ENCODE results near the gene NDUFS7.

The NDUFS7 gene

DNA sequence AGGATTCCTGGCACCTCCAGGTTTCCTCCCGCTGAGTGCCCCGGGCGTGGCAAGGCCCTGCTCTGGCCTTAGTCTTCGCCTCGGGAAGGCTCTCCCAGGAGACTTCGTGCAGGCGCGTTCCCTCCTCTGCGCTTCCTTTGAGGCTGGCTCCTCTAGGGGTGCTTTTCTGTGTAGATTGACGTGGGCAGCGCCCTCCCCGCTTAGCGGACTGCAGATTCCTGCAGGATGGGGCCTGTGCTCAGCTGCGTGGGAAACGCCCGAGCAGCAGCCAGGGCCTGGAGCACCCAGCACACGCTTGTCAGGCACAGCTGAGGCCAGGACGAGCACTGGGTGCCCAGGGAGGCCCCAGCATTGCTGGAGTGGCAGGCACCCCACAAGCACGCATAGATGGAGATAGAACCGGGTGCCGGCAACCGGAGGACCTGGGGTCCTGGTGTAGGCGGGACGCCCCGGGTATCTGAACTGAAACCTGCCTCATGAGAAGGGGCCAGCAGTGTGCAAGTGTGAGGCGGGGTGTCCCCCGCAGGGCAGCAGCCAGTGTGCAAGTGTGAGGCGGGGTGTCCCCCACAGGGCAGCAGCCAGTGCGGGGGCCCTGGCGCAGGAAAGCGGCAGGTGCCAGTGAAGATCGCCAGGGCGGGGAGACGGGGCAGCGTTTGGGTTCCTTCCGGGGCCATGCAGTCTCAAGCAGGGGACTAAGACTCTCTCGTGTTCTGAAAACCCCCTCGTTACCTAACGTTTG, 3.4 kb downstream of the NDUFS7 start:
- DNase-seq = no peak

DNA sequence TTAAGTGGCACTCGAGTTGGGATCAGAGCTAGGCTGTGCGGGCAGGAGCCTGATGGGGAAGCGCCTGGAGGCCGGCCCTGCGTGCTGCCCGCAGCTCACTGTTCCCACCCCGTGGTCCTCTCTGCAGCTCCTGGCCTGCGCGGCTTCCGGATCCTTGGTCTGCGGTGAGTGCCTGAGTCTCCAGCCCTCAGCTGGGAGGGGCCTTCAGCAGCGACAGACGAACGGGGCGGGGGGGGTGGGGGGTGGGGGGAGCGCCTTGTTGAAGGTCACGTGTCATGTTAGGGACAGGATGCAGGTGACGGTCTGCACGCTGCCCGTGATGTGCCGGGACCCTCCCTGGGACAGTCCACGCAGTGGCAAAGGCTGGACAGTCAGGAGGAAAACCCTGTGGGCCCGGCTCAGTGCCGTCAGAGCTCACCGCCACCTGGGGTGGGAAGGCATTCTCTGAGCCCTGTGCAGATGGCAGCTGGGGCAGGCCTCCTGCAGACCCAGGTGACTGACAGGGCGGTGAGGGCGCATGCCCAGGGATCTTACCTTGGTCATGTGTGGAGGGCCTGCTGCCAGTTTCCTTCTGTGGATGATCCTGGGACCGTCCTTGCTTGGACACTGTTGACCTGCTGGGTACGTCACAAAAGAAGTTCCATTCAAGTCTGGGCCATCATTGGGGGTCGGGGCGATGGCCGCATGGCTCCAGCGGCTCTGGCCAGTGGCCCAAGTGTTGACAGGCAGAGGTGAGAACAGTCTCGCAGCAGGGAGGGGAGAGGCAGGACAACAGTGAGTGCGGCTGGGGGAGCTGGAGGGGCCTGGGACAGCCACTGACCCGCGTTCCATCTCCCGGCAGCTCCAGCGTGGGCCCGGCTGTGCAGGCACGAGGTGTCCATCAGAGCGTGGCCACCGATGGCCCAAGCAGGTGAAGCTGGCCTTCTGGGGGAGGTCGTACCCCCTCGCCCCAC, 4.3 kb downstream of the NDUFS7 start:
- DNase-seq = no peak

DNA sequence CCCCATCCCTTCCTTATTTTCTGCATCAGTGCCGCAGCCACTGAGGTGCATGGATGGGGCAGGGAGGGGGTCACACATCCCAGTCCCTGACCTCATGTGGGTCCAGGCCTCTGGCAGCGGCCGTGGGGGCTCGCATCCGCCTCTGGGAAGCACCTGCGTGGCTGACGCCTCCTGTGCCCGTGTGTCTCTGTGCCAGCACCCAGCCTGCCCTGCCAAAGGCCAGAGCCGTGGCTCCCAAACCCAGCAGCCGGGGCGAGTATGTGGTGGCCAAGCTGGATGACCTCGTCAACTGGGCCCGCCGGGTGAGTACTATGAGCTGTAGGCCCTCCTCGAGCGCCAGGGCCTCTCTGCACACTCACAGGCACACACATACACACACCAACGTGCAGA, 4.9 kb downstream of the NDUFS7 start:
- DNase-seq = no peak

DNA sequence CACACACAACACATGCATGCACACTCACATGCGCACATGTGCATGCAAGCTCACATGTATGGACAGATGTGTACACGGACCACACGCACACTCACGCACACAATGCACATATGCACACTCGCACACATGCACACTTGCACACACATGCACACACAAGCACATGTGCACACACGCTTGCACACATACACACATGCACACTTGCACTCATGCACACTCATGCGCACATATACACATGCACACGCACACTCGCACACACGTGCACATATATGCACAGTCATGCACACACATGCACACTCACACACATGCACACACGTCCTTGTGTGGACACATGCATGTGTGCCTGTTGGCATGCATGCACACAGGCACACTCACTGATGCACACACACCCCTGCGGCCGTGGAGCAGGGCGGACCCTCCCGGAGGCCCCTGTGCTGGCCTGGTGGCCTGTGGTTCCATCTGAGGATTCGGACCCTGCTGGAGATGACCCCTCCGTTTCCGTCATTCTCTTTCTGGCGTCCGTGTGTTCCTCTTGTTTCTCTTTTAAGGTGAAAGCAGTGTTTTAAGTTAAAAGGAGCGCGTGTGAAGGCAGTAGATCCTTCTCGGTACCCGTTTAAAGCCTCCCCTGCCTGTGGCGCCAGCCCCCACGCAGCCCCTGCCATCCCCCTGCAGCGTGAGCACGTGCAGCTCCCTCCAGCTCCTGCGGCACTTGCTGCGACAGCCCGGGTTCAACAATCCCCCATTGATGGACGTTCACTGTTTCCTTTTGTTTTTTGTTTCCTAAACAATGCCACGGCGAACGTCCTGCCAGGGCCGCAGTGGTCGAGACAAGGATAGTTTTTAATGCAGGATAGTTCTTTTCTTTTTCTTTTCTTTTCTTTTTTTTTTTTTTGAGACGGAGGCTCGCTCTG, 5.6 kb downstream of the NDUFS7 start:
- no peak for DNase-seq

DNA sequence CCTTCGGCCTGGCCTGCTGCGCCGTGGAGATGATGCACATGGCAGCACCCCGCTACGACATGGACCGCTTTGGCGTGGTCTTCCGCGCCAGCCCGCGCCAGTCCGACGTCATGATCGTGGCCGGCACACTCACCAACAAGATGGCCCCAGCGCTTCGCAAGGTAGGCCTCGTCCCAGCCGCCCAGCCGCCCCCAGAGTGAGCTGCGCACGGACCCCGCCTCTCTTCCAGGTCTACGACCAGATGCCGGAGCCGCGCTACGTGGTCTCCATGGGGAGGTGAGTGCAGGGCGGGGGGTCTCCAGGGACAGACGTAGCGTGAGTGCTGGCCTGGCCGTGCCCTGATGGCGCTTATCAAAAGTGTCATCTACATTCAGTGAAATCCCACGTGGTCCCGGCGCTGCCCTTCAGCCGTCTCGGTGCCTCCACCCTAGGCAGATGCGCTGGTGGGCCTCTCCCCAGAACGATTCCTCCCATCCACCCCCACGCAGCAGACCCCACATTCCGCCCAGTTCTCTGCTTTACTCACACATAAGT, 7.2 kb downstream of the NDUFS7 start:
- no peak for DNase-seq

DNA sequence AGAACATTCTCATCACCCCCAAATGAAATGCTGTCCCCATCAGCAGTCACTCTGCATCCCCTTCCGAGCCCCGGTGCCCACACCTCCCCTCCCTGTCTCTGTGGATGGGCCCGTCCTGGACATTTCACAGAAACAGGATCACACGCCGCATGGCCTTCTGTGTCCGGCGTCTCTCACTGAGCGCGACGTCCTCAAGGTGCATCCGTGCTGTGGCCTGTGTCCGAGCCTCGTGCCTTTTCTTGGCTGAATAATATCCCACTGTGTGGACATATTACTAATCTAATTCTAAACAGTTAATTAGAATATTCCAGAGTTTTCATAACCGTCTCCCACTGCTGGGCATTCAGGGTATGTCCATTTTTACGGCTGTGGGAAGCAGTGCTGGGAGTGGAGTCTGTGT, 8.7 kb downstream of the NDUFS7 start:
- no peak for DNase-seq

DNA sequence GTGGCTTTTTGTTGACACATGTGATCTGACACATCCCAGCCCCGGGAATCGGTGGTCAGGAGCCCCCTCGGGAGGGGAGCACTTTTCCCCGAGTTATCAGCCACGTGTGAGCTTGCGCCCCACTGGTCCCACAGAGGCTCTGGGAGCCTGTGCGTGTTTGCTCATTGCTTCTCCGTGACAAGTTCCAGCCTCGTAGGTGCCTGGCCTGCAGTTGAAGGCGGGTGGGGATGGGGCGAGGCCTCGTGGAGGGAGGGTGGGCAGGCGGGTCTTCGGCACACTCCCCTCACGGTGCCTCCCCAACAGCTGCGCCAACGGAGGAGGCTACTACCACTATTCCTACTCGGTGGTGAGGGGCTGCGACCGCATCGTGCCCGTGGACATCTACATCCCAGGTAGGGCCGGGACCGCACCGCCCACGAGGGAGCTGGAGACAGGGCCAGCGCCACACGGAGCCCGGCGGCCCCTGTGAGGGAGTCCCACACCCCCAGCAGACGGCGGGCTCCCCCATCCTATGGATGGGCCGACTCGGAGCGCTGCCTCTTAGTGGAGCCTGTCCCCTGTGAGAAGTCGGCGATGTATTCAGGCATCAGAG, 9.3 kb downstream of the NDUFS7 start:
- no peak for DNase-seq

DNA sequence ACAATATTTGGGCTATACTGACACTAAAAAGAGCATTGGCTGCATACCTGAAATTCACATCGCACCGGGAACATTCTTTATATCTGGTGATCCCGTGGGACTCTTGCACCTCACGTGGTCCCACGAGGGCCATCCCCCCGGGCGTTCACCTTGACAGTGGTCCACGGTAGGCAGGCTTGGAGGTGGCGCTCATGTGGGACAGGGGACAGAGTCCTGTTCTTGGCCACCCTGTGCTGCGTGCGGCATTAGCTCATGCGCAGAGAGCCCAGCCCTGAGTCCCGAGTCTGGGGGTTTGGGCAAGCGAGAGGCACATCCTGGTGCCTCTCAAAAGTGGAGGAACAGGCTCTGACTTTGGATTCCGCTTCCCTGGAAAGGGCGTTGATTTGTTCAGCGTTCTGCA, 10.1 kb downstream of the NDUFS7 start:
- no peak for DNase-seq

DNA sequence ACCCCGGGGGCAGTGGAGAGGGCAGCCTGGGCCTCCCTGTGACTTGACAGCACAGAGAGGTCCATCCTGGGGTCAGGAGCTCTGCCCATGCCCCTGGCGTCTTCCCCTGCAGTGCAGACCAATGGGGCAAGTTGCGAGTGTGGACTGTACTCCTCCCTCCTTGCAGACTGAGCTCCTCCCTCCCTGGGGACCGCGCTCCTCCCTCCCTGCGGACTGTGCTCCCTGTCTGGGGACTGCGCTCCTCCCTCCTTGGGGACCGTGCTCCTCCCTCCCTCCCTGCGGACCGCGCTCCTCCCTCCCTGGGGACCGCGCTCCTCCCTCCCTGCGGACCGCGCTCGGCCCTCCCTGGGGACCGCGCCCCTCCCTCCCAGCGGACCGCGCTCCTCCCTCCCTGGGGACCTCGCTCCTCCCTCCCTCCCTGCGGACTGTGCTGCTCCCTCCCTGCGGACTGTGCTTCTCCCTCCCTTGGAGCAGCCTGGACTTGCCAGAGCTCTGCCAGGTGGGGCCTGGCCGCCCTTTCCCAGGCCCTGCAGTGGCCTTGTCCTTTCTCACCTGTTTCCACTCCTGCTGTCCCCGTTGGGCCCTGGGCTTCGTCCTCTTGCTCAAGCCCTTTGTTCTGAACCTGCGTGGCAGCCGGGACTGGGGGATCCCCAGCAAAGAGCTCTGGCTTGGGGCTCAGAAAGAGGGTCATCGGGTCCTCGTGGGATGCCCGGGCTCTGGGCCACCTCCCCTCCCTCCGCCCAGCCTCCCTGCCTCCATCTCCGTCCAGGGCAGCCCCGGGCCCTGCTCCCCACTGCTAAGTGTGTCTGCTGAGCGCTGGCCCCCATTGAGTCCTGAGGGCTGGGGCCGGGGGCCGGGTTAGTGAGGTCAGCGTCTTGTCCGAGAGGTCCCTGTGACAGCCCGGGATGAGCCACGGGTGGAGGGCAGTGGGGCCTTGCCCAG, 10.8 kb downstream of the NDUFS7 start:
- DNase-seq = no peak

DNA sequence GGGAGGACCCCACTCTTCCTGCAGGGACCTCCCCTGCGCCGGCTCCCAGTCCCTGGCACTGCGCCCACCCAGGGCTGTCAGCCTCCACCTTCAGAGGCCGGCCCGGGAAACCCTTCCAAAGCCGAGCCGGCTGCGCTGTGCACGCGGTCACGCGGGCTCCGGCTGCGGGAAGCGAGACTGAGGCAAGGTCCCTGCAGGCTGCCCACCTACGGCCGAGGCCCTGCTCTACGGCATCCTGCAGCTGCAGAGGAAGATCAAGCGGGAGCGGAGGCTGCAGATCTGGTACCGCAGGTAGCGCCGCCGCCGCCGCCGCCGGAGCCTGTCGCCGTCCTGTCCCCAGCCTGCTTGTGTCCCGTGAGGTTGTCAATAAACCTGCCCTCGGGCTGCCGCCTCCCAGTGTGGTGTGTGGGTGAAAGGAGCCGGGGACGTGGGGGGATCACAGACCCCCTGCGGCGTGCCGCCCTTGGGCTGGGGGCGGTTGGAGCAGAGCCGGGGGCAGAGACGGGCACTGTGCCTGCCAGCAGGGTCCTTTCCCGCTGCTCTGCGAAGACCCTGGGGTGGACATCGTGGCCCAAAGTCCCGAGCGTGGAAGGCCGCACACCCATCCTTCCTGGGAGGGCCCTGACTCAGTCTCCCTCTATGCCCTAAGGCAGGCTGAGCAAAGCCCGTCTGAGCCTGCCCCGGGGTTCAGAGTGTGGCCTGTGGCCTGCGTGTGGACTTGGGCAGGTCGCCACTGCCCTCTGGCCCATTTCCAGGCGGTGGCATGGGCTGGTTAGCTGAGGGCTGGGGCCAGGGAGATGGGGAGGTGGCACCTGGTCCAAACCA, 11.7 kb downstream of the NDUFS7 start:
- DNase-seq = no peak

DNA sequence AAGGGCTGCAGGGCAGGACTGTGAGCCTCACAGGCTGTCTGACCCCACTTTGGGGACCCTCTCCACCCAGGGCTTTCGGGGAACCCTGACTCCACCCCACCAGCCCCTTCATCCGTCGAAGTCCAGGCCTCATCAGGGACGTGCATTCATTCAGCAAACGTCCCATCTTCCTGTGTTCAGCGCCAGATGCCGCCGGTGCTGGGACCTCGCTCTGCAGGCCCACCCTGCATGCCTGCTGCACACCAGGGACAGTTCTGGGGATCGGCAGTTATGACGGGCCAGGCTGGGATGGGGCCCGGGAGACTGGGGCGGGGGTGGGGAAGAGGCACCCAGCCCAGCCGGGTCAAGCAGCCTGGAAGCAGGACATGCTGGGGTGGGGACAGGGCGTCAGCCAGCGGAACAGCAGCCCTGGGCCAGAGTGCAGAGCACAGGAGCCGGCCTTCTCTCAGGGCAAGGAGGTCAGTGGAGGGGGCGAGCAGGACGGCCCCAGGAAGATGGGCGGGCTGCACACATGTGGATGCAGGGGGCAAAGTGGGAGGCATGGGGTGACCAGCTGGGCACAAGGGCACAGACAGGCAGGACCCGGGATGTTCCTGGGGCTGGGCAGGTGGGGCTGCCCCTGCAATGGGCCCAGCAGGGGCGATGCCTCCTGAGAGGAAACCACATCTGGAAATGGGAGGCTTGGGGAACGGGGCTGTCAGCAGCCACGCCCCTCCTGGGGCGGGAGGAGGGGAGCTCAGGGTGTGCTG, 12.5 kb downstream of the NDUFS7 start:
- DNase-seq = no peak

DNA sequence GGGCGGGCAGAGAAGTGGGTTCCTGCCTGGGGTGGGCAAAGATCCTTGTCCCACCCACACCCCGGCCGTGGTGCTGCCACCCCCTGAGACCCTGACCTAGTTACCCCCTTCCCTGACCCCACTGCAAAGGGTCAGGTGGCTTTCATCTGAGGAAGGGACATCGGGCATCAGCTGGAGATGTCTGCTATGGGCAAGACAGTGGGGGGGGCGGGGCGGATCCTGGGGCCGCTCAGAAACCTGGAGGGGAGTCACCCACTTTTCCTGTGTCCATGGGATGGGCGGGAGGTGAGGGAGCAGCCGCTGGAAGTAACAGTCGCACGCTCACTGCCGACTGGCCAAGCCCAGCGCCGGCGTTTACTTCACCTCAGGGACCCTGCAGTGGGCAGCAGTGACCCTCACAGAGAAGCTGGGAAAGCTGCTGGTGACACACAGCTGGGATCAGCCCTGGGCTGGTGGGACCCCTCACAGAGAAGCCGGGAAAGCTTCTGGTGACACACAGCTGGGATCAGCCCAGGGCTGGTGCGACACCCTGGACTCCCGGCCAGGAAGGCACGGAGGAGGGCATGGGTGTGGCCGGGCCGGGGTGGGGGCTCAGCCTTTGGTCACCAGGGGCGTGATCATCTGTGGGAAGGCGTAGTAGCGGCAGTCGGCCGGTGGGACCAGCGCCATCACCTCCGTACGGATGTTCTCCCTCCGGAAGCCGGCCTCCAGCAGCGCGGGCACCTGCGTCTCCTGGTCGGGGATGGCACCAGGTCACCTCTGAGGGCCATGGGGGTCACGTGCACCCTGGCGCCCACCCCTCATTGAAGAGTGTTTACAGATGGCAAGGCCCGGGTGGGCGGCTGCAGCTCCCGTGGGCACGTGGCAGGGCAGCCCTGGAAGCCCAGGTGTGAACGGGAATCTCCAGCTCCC, 13.3 kb downstream of the NDUFS7 start:
- no peak for DNase-seq

DNA sequence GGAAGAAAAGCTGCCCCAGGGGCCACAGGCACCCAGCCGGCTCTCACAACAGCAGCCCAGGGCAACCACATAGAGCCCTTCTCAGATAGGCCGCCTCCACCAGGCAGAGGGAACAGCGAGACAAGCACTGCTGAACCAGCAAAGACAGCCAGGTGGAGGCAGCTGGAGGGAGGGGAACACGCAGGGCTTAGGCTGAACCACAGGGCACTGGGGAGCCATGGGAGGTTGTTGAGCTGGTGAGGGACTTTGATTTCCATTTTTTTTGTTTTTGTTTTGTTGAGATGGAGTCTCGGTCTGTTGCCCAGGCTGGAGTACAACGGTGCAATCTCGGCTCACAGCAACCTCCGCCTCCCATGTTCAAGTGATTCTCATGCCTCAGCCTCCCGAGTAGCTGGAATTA, 14.1 kb downstream of the NDUFS7 start:
- DNase-seq = no peak

DNA sequence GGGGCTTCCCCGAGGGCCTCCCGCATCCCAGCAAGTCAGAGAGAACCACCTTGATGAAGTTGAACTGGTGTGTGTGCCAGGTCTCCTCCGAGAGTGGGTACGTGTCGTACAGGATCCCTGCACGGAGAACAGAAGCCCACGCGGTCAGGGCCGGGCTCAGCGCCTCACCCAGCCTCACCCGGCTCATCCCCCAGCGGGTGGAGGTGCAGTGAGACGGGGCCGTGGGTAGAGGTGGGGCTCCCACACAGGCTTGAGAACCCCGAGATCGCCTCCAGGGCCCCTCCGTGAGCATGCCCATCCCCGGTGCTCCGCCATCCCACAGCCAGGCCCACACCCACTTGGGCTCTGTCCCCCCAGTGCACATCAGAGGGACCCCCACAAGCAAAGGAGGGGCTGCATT, 15.4 kb downstream of the NDUFS7 start:
- no peak for DNase-seq

DNA sequence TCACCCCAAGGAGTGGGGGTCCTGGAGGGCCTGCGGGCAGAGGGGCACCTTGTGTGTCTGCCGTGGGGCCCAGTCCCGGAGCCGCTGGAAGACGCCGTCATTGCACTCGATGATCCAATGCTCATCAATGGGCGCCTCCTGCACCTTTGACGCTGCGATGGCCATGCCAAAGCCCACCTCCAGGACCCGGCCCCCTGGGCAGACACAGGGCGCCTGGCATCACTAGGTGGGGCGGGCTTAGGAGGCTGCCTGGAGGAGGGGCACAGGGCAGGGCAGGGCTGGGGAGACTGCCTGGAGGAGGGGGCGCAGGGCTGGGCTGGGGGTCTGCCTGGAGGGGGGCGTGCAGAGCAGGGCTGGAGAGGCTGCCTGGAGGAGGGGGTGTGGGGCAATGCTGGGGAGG, 16.0 kb downstream of the NDUFS7 start:
- DNase-seq = no peak

DNA sequence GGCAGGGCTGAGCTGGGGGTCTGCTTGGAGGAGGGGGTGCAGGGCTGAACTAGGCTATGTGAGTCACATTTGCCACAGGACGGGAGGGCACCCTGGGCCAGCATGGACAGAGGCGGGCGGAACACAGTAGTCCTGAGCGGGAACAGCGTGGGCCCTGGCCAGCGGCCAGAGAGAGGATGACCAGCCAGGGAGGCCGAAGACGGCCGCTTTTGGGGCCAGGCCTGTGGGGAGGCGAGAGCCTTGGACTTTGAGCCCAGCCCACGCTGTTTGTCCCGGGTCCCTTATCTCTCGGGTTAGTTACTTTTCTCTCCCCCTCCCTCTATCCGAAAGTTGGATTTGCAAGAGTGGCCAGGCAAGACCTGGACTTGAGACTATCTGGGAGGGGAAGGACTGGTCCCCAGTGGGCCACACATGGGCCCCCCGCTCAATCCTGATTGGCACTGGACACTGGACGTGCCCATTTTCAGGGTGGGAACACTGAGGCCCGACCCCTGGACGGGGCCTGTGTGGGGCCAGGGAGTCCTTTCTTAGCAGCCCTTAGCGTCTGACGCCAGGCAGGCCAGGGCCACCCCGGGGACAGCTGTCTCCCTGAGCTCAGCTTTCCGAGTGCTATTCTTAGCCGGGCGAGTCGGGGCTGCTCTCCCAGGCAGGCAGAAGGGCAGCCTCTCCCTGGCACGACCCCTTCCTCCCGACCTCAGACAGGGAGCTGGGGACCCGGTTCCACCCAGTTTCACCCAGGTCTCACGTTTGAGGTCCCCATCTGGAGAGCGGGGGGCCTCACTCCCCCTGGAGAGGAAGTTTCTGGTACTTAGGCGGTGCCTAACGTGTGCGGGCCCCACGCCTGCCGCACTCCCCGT, 16.8 kb downstream of the NDUFS7 start:
- no peak for DNase-seq

DNA sequence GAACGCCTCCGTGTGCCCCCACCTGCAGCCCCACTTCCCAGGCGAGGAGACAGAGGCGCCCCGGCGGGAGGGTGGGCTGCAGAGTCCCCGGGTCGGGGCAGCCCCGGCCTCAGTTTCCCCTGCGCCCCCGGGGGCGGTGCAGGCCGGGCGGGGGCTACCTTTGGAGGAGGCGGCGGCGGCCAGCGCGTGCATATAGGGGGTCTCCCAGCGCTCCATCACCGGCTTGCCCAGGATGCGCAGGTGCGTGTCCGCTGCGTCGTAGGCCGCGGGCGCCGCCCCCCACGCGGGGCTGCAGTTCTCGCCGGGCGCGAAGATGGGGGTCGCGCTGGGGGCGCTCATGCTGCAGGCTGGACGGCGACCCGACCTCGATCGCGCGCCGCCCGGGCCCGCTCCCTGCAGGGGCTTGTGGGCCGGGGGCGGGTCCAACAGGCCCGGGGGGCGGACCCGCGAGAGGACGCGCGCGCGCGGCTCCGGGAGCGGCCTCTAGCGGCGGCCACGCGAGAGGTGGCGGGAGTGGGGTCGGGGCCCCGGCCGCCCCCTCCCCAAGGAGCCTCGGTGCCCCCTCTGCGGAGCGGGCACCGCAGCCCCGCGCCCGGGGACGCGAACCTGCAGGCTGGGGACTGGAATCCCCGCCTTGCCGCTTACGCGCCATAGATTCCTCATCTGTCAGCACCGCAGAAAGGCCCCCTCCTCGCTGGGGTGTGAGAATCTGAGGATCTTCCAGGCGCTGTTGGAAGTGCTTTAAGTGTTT, 17.6 kb downstream of the NDUFS7 start, which contains the start of gene GAMT:
TSS of gene GAMT (minus strand) at position 405 of the 751 bp plus-strand sequence. CDS start at position 339, 66 bp downstream.
- peak; percentile 66 for DNase-seq

All from activated CD8-positive, alpha-beta memory T cell treated with anti-CD3 and anti-CD28 coated beads, Interleukin-2, amount 50 U/mL, for 4 hours (primary cell).